Nephron progenitor cell (in vitro differentiated cells): ENCODE measurements around the gene GOLPH3L.
A peak's percentile ranks its signal among the peaks of the same experiment; 100 is the strongest.

Source experiments
- DNase-seq: peaks from one replicate; pipeline ENCODE4 v3.0.0; 2021
- H3K27ac Mint-ChIP-seq: 2 replicates; pipeline ENCODE4 v1.8.0; 2021; ENCODE audit warnings: mild to moderate bottlenecking, moderate library complexity, mixed read lengths
- H3K27me3 Mint-ChIP-seq: 2 replicates; pipeline ENCODE4 v1.8.0; 2021; ENCODE audit warnings: mild to moderate bottlenecking, low read depth, mixed read lengths; ENCODE audit not compliant: poor library complexity
- H3K36me3 Mint-ChIP-seq: 2 replicates; pipeline ENCODE4 v1.8.0; 2021; ENCODE audit warnings: low read depth, mixed read lengths
- H3K4me1 Mint-ChIP-seq: 2 replicates; pipeline ENCODE4 v1.8.0; 2021; ENCODE audit warnings: mixed read lengths
- H3K4me3 Mint-ChIP-seq: 2 replicates; pipeline ENCODE4 v1.8.0; 2021; ENCODE audit warnings: mild to moderate bottlenecking, moderate library complexity, mixed read lengths
- H3K9me3 Mint-ChIP-seq: 2 replicates; pipeline ENCODE4 v1.8.0; 2021; ENCODE audit warnings: mild to moderate bottlenecking, moderate library complexity, mixed read lengths
- TF ChIP-seq, protein P1 (sequence below): fragments of 200-600 bp; sonication (generic); IDR thresholded peaks from 2 replicates; pipeline ENCODE4 v1.5.0; 2021; ENCODE audit warnings: antibody characterized with exemption

Gene GOLPH3L

DNA sequence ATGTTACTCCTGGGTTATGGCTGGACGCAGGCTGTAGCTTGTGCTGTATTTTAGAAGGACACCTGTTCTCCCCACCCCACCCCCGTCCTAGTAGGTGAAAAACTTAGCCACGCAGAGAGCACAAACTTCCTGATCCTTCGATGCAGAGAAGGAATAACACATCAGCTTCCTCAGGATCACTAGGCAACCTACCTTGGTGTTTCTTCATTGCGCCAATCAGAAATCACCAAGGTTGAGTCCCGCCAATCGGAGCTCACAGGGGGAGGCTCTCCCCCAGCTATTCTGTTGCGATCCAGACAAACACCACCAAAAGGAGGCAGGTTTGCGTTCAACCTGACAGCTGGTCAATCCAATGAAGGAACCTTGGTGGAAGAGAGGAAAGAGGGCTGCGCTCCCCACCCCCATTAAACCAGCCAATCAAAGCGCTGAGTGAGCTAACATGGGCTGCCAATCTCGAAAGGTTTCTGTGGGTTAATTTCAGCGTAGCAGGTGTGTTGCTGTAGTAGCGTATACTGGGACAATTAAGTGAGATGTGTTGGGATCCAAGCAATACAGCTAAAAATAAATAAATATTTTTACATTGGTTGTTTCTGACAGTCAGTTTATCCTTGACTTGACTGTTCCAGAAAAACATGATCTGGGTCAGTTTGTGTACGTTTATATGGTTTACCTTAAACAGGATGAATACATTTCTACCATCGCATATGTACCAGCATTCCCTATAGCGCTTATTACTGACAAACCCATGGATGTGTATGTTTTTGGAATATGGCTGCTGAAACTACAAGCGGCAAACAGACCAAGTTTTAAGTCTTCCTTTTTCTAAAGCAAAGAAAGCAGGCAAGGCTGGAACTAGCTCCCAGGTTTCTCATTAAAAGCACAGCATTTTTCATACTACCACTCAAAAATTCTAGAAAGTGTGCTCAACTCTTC lies at the start of gene GOLPH3L:
Gene GOLPH3L (minus strand): TSS at position 160 of the 933 bp plus-strand sequence. CDS start 2,316 bp downstream, outside the sequence.
- TF ChIP-seq, protein P1, sequence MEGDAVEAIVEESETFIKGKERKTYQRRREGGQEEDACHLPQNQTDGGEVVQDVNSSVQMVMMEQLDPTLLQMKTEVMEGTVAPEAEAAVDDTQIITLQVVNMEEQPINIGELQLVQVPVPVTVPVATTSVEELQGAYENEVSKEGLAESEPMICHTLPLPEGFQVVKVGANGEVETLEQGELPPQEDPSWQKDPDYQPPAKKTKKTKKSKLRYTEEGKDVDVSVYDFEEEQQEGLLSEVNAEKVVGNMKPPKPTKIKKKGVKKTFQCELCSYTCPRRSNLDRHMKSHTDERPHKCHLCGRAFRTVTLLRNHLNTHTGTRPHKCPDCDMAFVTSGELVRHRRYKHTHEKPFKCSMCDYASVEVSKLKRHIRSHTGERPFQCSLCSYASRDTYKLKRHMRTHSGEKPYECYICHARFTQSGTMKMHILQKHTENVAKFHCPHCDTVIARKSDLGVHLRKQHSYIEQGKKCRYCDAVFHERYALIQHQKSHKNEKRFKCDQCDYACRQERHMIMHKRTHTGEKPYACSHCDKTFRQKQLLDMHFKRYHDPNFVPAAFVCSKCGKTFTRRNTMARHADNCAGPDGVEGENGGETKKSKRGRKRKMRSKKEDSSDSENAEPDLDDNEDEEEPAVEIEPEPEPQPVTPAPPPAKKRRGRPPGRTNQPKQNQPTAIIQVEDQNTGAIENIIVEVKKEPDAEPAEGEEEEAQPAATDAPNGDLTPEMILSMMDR: no peak
- Mint-ChIP-seq H3K36me3 (peaks cover 29% of the 10 kb centered on the region), H3K27me3 (peaks cover 8% of the 10 kb centered on the region), H3K4me3 (peak within 1 kb of the TSS; percentile 100), H3K4me1 (peaks cover 27% of the 10 kb centered on the region), H3K9me3 (no peaks in the 10 kb centered on the region), H3K27ac (peak within 1 kb of the TSS; percentile 98)
- DNase-seq: peak; percentile 83

GRCh38 chr1:150730130-150730721 lies 33.3 kb upstream of the GOLPH3L start:
- Mint-ChIP-seq H3K36me3 (peaks cover 5% of the 10 kb centered on the region), H3K4me1 (peaks cover 5% of the 10 kb centered on the region), H3K27ac (no peak overlapping the region), H3K4me3 (no peak overlapping the region), H3K27me3 (peaks cover 6% of the 10 kb centered on the region), H3K9me3 (peaks cover 5% of the 10 kb centered on the region)
- TF ChIP-seq, protein P1: no peak
- DNase-seq: no peak

- H3K4me3 Mint-ChIP-seq: no peak overlapping the region
- H3K4me1 Mint-ChIP-seq: no peaks in the 10 kb centered on the region
- H3K9me3 Mint-ChIP-seq: peaks cover 32% of the 10 kb centered on the region
- DNase-seq: no peak
- TF ChIP-seq, protein P1: no peak
- no peaks in the 10 kb centered on the region for H3K27me3 Mint-ChIP-seq
- H3K36me3 Mint-ChIP-seq: peaks cover 6% of the 10 kb centered on the region
- H3K27ac Mint-ChIP-seq: no peak overlapping the region
Measured at GRCh38 chr1:150724336-150724735, 27.4 kb upstream of the GOLPH3L start.

DNA sequence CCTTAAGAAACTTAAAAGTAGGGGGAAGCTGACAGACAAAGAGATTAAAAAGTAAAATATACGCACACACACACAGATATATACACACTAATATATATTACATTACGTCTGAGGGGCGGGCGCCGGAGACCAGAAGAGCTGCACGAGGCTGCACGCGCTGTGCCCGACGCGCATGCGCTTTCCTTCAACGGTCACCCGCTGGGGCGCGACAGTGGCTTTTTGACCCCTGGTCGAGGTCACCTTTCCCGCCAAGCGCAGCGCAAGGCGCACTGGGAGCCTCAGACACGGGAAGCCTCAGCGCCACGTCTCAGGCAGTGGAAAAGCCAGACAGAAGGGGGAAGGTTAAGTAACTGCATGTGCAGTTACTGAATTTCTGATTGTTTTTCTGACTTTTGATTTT lies 23.7 kb upstream of the GOLPH3L start, which contains the start of gene HORMAD1:
Gene HORMAD1 (minus strand): TSS at position 193 of the 400 bp plus-strand sequence. CDS start 1,390 bp downstream, outside the sequence.
- Mint-ChIP-seq H3K4me1 (no peaks in the 10 kb centered on the region), H3K4me3 (no peak within 1 kb of the TSS)
- no peak for DNase-seq

DNA sequence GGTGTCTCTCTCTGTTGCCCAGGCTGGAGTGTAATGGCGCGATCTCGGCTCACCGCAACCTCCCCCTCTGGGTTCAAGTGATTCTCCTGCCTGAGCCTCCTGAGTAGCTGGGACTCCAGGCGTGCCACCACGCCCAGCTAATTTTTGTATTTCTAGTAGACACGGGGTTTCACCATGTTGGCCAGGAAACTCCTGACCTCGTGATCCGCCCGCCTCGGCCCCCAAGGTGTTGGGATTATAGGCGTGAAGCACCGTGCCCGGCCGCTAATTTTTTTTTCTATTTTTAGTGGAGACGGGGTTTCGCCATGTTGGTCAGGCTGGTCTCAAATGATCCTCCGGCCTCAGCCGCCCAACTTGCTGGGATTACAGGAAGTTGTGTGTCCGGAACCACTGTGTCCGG lies 23.1 kb upstream of the GOLPH3L start:
- Mint-ChIP-seq H3K36me3 (peaks cover 6% of the 10 kb centered on the region), H3K9me3 (peaks cover 32% of the 10 kb centered on the region), H3K4me1 (no peaks in the 10 kb centered on the region), H3K27ac (no peak overlapping the region), H3K4me3 (no peak overlapping the region), H3K27me3 (peaks cover 3% of the 10 kb centered on the region)
- TF ChIP-seq, protein P1: no peak
- no peak for DNase-seq

More for the DNA sequence above, 23.7 kb upstream of the GOLPH3L start, which contains the start of gene HORMAD1:
- peaks cover 6% of the 10 kb centered on the region for H3K36me3 Mint-ChIP-seq
- TF ChIP-seq, protein P1: no peak
- H3K27me3 Mint-ChIP-seq: peaks cover 3% of the 10 kb centered on the region
- H3K27ac Mint-ChIP-seq: no peak within 1 kb of the TSS
- peaks cover 32% of the 10 kb centered on the region for H3K9me3 Mint-ChIP-seq
